Mesenchymal stem cell (in vitro differentiated cells and primary cell): Measurements from ENCODE around the gene CLEC4A.
"Not testable (repeated sequence)": the region's sequence is repeated elsewhere in the genome, so short reads cannot be mapped to it uniquely, and the experiment has no call there.

Source experiments
- DNase-seq: peaks from one replicate; pipeline ENCODE4 v3.0.0-alpha.2; 2013
- H2AFZ ChIP-seq: one replicate; pipeline ENCODE4 v1.6.1; 2013; ENCODE audit warnings: low read depth, mild to moderate bottlenecking, control low read depth, inconsistent platforms, low read length, moderate library complexity
- H2AK5ac ChIP-seq: 2 replicates; pipeline ENCODE4 v1.6.1; 2013; ENCODE audit warnings: low read length, moderate library complexity, mild to moderate bottlenecking, inconsistent platforms; ENCODE audit not compliant: severe bottlenecking
- H2BK120ac ChIP-seq: one replicate; pipeline ENCODE4 v1.6.1; 2013; ENCODE audit warnings: low read depth, mild to moderate bottlenecking, inconsistent platforms, low read length, moderate library complexity
- H2BK12ac ChIP-seq, 2 experiments: one replicate each; pipeline ENCODE4 v1.6.1; 2013; ENCODE audit warnings: inconsistent platforms in 2 of 2, low read length in 2 of 2, mild to moderate bottlenecking in 2 of 2, moderate library complexity in 2 of 2, control low read depth in 1 of 2
- H2BK15ac ChIP-seq: one replicate; pipeline ENCODE4 v1.6.1; 2013; ENCODE audit warnings: mild to moderate bottlenecking, low read depth, inconsistent platforms; ENCODE audit not compliant: poor library complexity, severe bottlenecking
- H2BK5ac ChIP-seq: 2 replicates; pipeline ENCODE4 v1.6.1; 2013; ENCODE audit warnings: low read depth, mild to moderate bottlenecking, low read length, control low read depth, inconsistent platforms; ENCODE audit not compliant: poor library complexity, severe bottlenecking
- H3K14ac ChIP-seq, 2 experiments: one replicate each; pipeline ENCODE4 v1.6.1; 2013; ENCODE audit warnings: inconsistent platforms in 2 of 2, low read length in 2 of 2, control low read depth in 1 of 2, mild to moderate bottlenecking in 1 of 2, moderate library complexity in 1 of 2
- H3K18ac ChIP-seq, 2 experiments: one replicate each; pipeline ENCODE4 v1.6.1; 2013; ENCODE audit warnings: inconsistent platforms in 2 of 2, low read length in 2 of 2, control low read depth in 1 of 2, low read depth in 1 of 2, mild to moderate bottlenecking in 1 of 2
- H3K23ac ChIP-seq, 2 experiments: one replicate each; pipeline ENCODE4 v1.6.1; 2013; ENCODE audit warnings: inconsistent platforms in 2 of 2, low read length in 2 of 2, mild to moderate bottlenecking in 2 of 2, moderate library complexity in 2 of 2, control low read depth in 1 of 2
- H3K27ac ChIP-seq: 2 replicates; pipeline ENCODE4 v1.5.1; 2013; ENCODE audit warnings: mild to moderate bottlenecking, moderate library complexity, low read length, control low read depth, inconsistent platforms; ENCODE audit not compliant: poor library complexity, severe bottlenecking
- H3K27me3 ChIP-seq, 2 experiments: 2 replicates each; pipeline versions ENCODE4 v1.6.1 to v1.7.0; 2013; ENCODE audit warnings: low read length in 2 of 2, mild to moderate bottlenecking in 2 of 2, moderate library complexity in 2 of 2, control low read depth in 1 of 2, inconsistent platforms in 1 of 2; ENCODE audit not compliant: control insufficient read depth in 1 of 2, insufficient read depth in 1 of 2
- H3K36me3 ChIP-seq, 2 experiments: 2 replicates each; pipeline versions ENCODE4 v1.6.1 to v1.7.0; 2013; ENCODE audit warnings: low read length in 2 of 2, control low read depth in 1 of 2, inconsistent platforms in 1 of 2, low read depth in 1 of 2, mild to moderate bottlenecking in 1 of 2; ENCODE audit not compliant: insufficient read depth in 2 of 2, control insufficient read depth in 1 of 2
- H3K4ac ChIP-seq, 2 experiments: one replicate each; pipeline ENCODE4 v1.6.1; 2013; ENCODE audit warnings: inconsistent platforms in 2 of 2, low read length in 2 of 2, mild to moderate bottlenecking in 2 of 2, moderate library complexity in 2 of 2, control low read depth in 1 of 2, low read depth in 1 of 2
- H3K4me1 ChIP-seq: 2 replicates; pipeline ENCODE4 v1.6.1; 2013; ENCODE audit warnings: low read depth, low read length, control low read depth; ENCODE audit not compliant: control insufficient read depth, insufficient read depth
- H3K4me2 ChIP-seq: 2 replicates; pipeline ENCODE4 v1.6.1; 2013; ENCODE audit warnings: low read length, mild to moderate bottlenecking, inconsistent platforms; ENCODE audit not compliant: poor library complexity, severe bottlenecking
- H3K4me3 ChIP-seq, 2 experiments: 2 replicates each; pipeline versions ENCODE4 v1.5.1 to v1.7.0; 2013; ENCODE audit warnings: low read length in 2 of 2, mild to moderate bottlenecking in 2 of 2, control low read depth in 1 of 2, low read depth in 1 of 2; ENCODE audit not compliant: insufficient read depth in 1 of 2
- H3K79me1 ChIP-seq: replicated peaks from 2 replicates; pipeline ENCODE4 v1.6.1; 2013; ENCODE audit warnings: mild to moderate bottlenecking, control low read depth, low read length, inconsistent platforms; ENCODE audit not compliant: poor library complexity, severe bottlenecking
- H3K9ac ChIP-seq: 2 replicates; pipeline ENCODE4 v1.7.0; 2013; ENCODE audit warnings: mild to moderate bottlenecking, low read length, moderate library complexity
- H3K9me3 ChIP-seq: 2 replicates; pipeline ENCODE4 v1.7.0; 2013; ENCODE audit warnings: mild to moderate bottlenecking, low read length; ENCODE audit not compliant: control insufficient read depth
- H4K8ac ChIP-seq: one replicate; pipeline ENCODE4 v1.6.1; 2013; ENCODE audit warnings: inconsistent platforms, mild to moderate bottlenecking, low read length, moderate library complexity
- H4K91ac ChIP-seq: one replicate; pipeline ENCODE4 v1.6.1; 2013; ENCODE audit warnings: mild to moderate bottlenecking, low read length, inconsistent platforms
- WGBS: methylation state at CpG from one replicate; pipeline ENCODE4 v1.1.7; 2013; ENCODE audit warnings: mixed read lengths; 5-methylcytosine and 5-hydroxymethylcytosine counted together

The CLEC4A gene

GRCh38 chr12:8127138-8127537 is 3.7 kb downstream of the CLEC4A start:
- Histone ChIP-seq H3K18ac (no peak overlapping the region), H2AFZ (no peak overlapping the region), H3K4me3 (no peak overlapping the region), H3K9ac (no peak overlapping the region), H3K27me3 (no peaks in the 10 kb centered on the region), H3K27ac (no peak overlapping the region), H2AK5ac (no peak overlapping the region), H2BK120ac (no peak overlapping the region), H3K4ac (no peak overlapping the region), H4K91ac (no peak overlapping the region), H2BK15ac (no peak overlapping the region), H3K79me1 (no peaks in the 10 kb centered on the region), H3K14ac (no peak overlapping the region), H2BK12ac (no peak overlapping the region), H3K9me3 (no peaks in the 10 kb centered on the region), H3K23ac (no peak overlapping the region), H3K4me1 (no peaks in the 10 kb centered on the region), H3K4me2 (no peak overlapping the region), H4K8ac (no peak overlapping the region), H3K36me3 (peaks cover 0 to 13% of the 10 kb centered on the region in 2 experiments), H2BK5ac (no peak overlapping the region)
- DNase-seq = no peak
- 77% methylated on average over 4 of the region's 4 CpGs for WGBS

DNA sequence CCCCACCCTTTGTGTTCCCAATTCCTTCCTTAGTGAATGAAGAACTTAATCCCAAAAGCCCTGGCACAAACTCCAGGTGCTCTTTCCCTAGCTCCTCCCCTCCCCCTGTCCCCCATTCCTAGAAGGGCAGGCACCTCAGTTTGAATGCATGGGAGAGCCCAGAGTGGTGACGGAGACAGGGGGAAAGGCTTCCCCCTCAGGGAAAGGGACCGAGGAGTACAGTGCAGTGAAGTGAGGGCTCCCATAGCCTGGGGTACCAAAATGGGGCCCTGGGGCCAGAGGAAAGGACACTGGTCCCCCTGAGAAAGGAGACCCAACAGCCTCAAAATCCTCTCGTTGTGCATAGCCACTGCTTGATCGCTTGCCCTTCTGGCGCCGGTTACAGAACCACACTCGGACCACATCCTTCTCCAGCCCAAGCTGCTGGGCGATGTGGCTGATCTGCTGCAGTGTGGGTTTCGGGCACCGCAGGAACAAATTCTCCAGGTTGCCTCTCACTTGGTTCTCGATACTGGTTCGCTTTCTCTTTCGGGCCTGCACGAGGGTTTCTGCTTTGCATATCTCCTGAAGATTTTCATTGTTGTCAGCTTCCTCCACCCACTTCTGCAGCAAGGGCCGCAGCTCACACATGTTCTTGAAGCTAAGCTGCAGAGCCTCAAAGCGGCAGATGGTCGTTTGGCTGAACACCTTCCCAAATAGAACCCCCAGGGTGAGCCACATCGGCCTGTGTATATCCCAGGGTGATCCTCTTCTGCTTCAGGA is 10.4 kb downstream of the CLEC4A start:
- not testable (repeated sequence) for H3K9ac ChIP-seq, H2BK120ac ChIP-seq, H3K9me3 ChIP-seq, H3K18ac ChIP-seq, H2BK15ac ChIP-seq, DNase-seq, H4K91ac ChIP-seq, H3K79me1 ChIP-seq, H3K4ac ChIP-seq, H3K4me1 ChIP-seq, H3K4me2 ChIP-seq, H3K23ac ChIP-seq, H3K4me3 ChIP-seq, H2BK5ac ChIP-seq, H4K8ac ChIP-seq, H2AFZ ChIP-seq, H3K14ac ChIP-seq, H3K27ac ChIP-seq, H3K27me3 ChIP-seq, H2BK12ac ChIP-seq, H2AK5ac ChIP-seq
- 93% methylated on average over 15 of the region's 18 CpGs for WGBS
- peaks cover 0 to 33% of the 10 kb centered on the region in 2 experiments for H3K36me3 ChIP-seq

DNA sequence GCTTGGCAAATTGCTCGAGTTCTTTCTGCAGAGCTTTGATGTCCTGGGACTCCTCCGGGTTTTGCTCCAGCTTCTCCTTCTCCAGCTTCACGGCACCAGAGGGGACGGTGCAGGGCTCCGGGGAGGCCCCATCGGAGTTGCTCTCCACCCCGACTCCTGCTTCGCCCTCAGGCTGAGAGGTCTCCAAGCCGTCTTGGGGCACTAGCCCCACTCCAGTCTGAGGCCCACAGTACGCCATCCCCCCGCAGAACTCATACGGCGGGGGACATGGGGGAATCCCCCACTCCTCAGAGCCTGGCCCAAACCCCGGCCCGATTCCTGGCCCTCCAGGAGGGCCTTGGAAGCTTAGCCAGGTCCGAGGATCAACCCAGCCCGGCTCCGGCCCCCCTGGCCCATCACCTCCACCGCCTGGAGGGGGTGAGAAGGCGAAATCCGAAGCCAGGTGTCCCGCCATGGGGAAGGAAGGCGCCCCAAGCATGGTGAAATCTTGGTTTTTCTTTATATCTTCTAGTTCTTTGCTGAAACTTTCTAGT is 11.0 kb downstream of the CLEC4A start:
- H3K14ac ChIP-seq, H3K4ac ChIP-seq, H3K9ac ChIP-seq, H2AFZ ChIP-seq, H3K4me3 ChIP-seq, H3K4me1 ChIP-seq, H2BK12ac ChIP-seq, H3K4me2 ChIP-seq, DNase-seq, H4K8ac ChIP-seq, H2AK5ac ChIP-seq, H2BK5ac ChIP-seq, H3K23ac ChIP-seq, H3K79me1 ChIP-seq, H2BK15ac ChIP-seq, H3K27me3 ChIP-seq, H3K9me3 ChIP-seq, H3K27ac ChIP-seq, H2BK120ac ChIP-seq, H4K91ac ChIP-seq, H3K18ac ChIP-seq: not testable (repeated sequence)
- peaks cover 0 to 35% of the 10 kb centered on the region in 2 experiments for H3K36me3 ChIP-seq
- 94% methylated on average over 20 of the region's 23 CpGs for WGBS

- not testable (repeated sequence) for H3K4me1 ChIP-seq
Observed at GRCh38 chr12:8141647-8142046, 18.2 kb downstream of the CLEC4A start.

More at GRCh38 chr12:8141647-8142046, 18.2 kb downstream of the CLEC4A start:
- not testable (repeated sequence) for H4K91ac ChIP-seq, H3K9ac ChIP-seq, H3K14ac ChIP-seq, H3K27me3 ChIP-seq, H2BK12ac ChIP-seq, H3K9me3 ChIP-seq, DNase-seq, H3K27ac ChIP-seq, H3K4ac ChIP-seq, H3K18ac ChIP-seq, H3K4me2 ChIP-seq, H2BK5ac ChIP-seq, H2AFZ ChIP-seq, H2BK15ac ChIP-seq, H2BK120ac ChIP-seq, H4K8ac ChIP-seq, H3K79me1 ChIP-seq, H3K23ac ChIP-seq, H3K4me3 ChIP-seq, H2AK5ac ChIP-seq
- WGBS = 81% methylated on average over 8 of the region's 8 CpGs
- H3K36me3 ChIP-seq = peaks cover 0 to 22% of the 10 kb centered on the region in 2 experiments
